Endothelial cell of umbilical vein (primary cell): ENCODE results near the gene DMBT1. TPM values are rescaled to one million over a fixed set of nuclear protein-coding genes. Genes with fewer than 3 reads are reported as not detected.

Experiments
- BruUV-seq: library from RNA; stranded (reverse); fragments of 400-500 nt; replicated peaks from 2 replicates; lab custom pipeline; 2021; lab: Mats Ljungman, UMichigan
- CTCF ChIA-PET: fragments of 300-600, 350-600 bp; sonication (Branson Sonifier 250); formaldehyde crosslinking; loops from one replicate; lab custom pipeline; 2021; ENCODE audit warnings: antibody characterized with exemption, inconsistent platforms; lab: Charles Lee
- POLR2A ChIA-PET: fragments of 300-600, 350-600 bp; sonication (Branson Sonifier 250); formaldehyde crosslinking; loops from one replicate; lab custom pipeline; 2021; ENCODE audit warnings: antibody characterized with exemption, inconsistent platforms; lab: Charles Lee
- DNase-seq: peaks from one replicate; pipeline ENCODE4 v3.0.0-alpha.2; 2011; ENCODE audit warnings: low read depth, low spot score
- FAIRE-seq: peaks from 2 replicates; lab custom pipeline; 2011; peaks lifted over from hg19 to GRCh38; lab: Jason Lieb, UNC
- H2AFZ ChIP-seq: 2 replicates; pipeline ENCODE4 v1.6.0; 2012; ENCODE audit warnings: low read depth, low read length, control low read depth, inconsistent platforms
- H3K27ac ChIP-seq: 2 replicates; pipeline ENCODE4 v1.5.1; 2011; ENCODE audit warnings: low read depth, mild to moderate bottlenecking, control low read depth, low read length, moderate library complexity; ENCODE audit not compliant: insufficient read depth
- H3K27me3 ChIP-seq, 2 experiments: 2 replicates each; pipeline versions ENCODE4 v1.6.0 to v1.6.1; 2011; ENCODE audit warnings: low read length in 2 of 2, mixed read lengths in 1 of 2; ENCODE audit not compliant: control insufficient read depth in 2 of 2, insufficient read depth in 2 of 2
- H3K36me3 ChIP-seq, 2 experiments: 2 replicates in 1 of 2; 3 replicates in 1 of 2; pipeline ENCODE4 v1.5.1; 2011; ENCODE audit warnings: low read length in 2 of 2, mild to moderate bottlenecking in 1 of 2, moderate library complexity in 1 of 2; ENCODE audit not compliant: control insufficient read depth in 2 of 2, insufficient read depth in 2 of 2; ENCODE audit errors: extremely low read depth in 1 of 2
- H3K4me1 ChIP-seq: 3 replicates; pipeline ENCODE4 v1.5.1; 2011; ENCODE audit warnings: mild to moderate bottlenecking, low read length; ENCODE audit not compliant: control insufficient read depth, insufficient read depth; ENCODE audit errors: extremely low read depth
- H3K4me2 ChIP-seq: 2 replicates; pipeline ENCODE4 v1.6.1; 2011; ENCODE audit warnings: low read length, control low read depth, mixed read lengths; ENCODE audit not compliant: insufficient read depth
- H3K4me3 ChIP-seq, 3 experiments: fragments of 200-600 bp in 1 of 3; sonication (generic), shearing (Covaris generic) in 1 of 3; replicated peaks in 1 of 3; 2 replicates each; pipeline ENCODE4 v1.5.1; 2011 to 2016; ENCODE audit warnings: control low read depth in 3 of 3, low read length in 3 of 3, mild to moderate bottlenecking in 2 of 3, inconsistent platforms in 1 of 3, low read depth in 1 of 3, moderate library complexity in 1 of 3; ENCODE audit not compliant: insufficient read depth in 1 of 3
- H3K79me2 ChIP-seq: 2 replicates; pipeline ENCODE4 v1.6.0; 2012; ENCODE audit warnings: low read length, inconsistent platforms; ENCODE audit not compliant: control insufficient read depth, insufficient read depth
- H3K9ac ChIP-seq: replicated peaks from 2 replicates; pipeline ENCODE3; 2011; ENCODE audit warnings: low read length, control low read depth; ENCODE audit not compliant: insufficient read depth; ENCODE audit errors: extremely low read depth
- H3K9me1 ChIP-seq: replicated peaks from 3 replicates; pipeline ENCODE4 v1.6.0; 2011; ENCODE audit warnings: mild to moderate bottlenecking, low read length; ENCODE audit not compliant: control insufficient read depth, insufficient read depth; ENCODE audit errors: extremely low read depth
- H3K9me3 ChIP-seq: replicated peaks from 2 replicates; pipeline ENCODE4 v1.5.1; 2012; ENCODE audit warnings: low read length, inconsistent platforms; ENCODE audit not compliant: control insufficient read depth, insufficient read depth
- H4K20me1 ChIP-seq: replicated peaks from 2 replicates; pipeline ENCODE3; 2011; ENCODE audit warnings: mild to moderate bottlenecking, low read length; ENCODE audit not compliant: control insufficient read depth, insufficient read depth; ENCODE audit errors: extremely low read depth
- CTCF ChIP-seq, 2 donors: IDR thresholded peaks; 1 replicate in 1 of 2; 2 replicates in 1 of 2; pipeline ENCODE4 v1.5.1; 2011; ENCODE audit warnings: low read length in 2 of 2, mild to moderate bottlenecking in 2 of 2, moderate library complexity in 2 of 2, control low read depth in 1 of 2, inconsistent platforms in 1 of 2, low read depth in 1 of 2; ENCODE audit not compliant: insufficient read depth in 1 of 2; ENCODE audit errors: extremely low read depth in 1 of 2
- EZH2 ChIP-seq: IDR thresholded peaks from 2 replicates; pipeline ENCODE4 v1.6.1; 2012; ENCODE audit warnings: borderline replicate concordance, low read depth, mild to moderate bottlenecking, moderate library complexity, low read length, inconsistent platforms; ENCODE audit not compliant: severe bottlenecking
- FOS ChIP-seq: IDR thresholded peaks from 2 replicates; pipeline ENCODE4 v1.6.1; 2011; ENCODE audit warnings: mild to moderate bottlenecking, low read length, moderate library complexity, borderline replicate concordance; ENCODE audit not compliant: insufficient read depth
- GATA2 ChIP-seq: IDR thresholded peaks from 2 replicates; pipeline ENCODE4 v1.7.0; 2011; ENCODE audit warnings: low read depth, mild to moderate bottlenecking, moderate library complexity, mixed read lengths, low read length; ENCODE audit not compliant: insufficient read length, insufficient read depth
- JUN ChIP-seq: IDR thresholded peaks from 2 replicates; pipeline ENCODE4 v1.6.1; 2011; ENCODE audit warnings: borderline replicate concordance, low read depth; ENCODE audit not compliant: insufficient read length, insufficient read depth
- MAX ChIP-seq: IDR thresholded peaks from 2 replicates; pipeline ENCODE4 v1.6.1; 2011; ENCODE audit not compliant: insufficient read depth, insufficient read length
- MYC ChIP-seq: IDR thresholded peaks from one replicate; pipeline ENCODE4 v1.6.1; 2011; ENCODE audit warnings: mild to moderate bottlenecking, low read depth, low read length
- POLR2A ChIP-seq: IDR thresholded peaks from 2 replicates; pipeline ENCODE4 v1.6.1; 2012; ENCODE audit warnings: low read depth, mild to moderate bottlenecking, control low read depth, low read length
- POLR2AphosphoS5 ChIP-seq: IDR thresholded peaks from 2 replicates; pipeline ENCODE4 v1.6.1; 2012; ENCODE audit warnings: low read depth, mild to moderate bottlenecking, control low read depth, low read length, moderate library complexity; ENCODE audit not compliant: insufficient read depth
- dilution Hi-C: fragments of 300-500 bp; cut with MboI; formaldehyde crosslinking; loops from one replicate; pipeline ENCODE4 v1.15.0; 2019; ENCODE audit warnings: low sequenced_read_pairs; ENCODE audit not compliant: extremely low pct_ligation_motif_present
- intact Hi-C: fragments of 100-400 bp; cut with micrococcal nuclease; formaldehyde crosslinking; loops from one replicate; pipeline ENCODE4 v1.10.0; 2022
- polyA plus RNA-seq, 4 experiments: library from polyadenylated mRNA; depleted of rRNA in 3 of 4; stranded (reverse) in 3 of 4; unstranded in 1 of 4; fragments of >200 nt; gene quantifications; 2 replicates each; pipeline versions ENCODE4 v1.2.1 to v1.2.3, GENCODE V29; 2011 to 2012; ENCODE audit warnings: missing spikeins in 1 of 4
- total RNA-seq: library from RNA; stranded (reverse); gene quantifications from 2 replicates; pipeline ENCODE4 v1.2.3, GENCODE V29; 2021

The DMBT1 gene
- total and polyA plus RNA-seq, 2 donors (not counting 3 experiments of a cell fraction or from before 2014, with no cell fraction given), result 0.01 TPM; not detected in 1

DNA sequence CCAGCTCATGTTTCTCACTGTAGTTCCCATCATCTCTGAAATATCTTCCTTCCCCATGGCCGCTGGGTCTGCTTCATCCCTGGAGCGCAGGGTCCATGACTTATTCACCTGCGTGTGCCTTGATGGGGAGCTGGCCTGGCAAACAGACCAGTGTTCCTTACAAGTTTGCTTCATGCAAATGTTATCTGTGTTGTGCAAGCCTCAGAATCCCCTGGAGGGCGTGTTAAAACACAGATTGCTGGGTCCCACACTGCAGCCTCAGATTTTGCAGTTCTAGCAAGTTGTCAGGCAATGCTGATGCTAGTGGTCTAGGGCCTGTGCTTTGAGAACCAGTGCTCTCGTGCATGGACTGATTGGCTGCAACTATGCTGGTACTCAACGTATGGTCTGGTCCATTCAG, 7.2 kb upstream of the DMBT1 start:
- TF ChIP-seq POLR2A (no peak), GATA2 (no peak), CTCF (IDR thresholded peaks at IDR 0.05; ENCODE audit: extremely low read depth in 1 of 2, insufficient read depth in 1 of 2, low read depth in 1 of 2, low read length in 2 of 2) (no peak), FOS (no peak), POLR2AphosphoS5 (no peak), MAX (no peak), MYC (no peak), JUN (no peak), EZH2 (no peak)
- dilution Hi-C loops, result no loop called here
- H3K9me1 ChIP-seq, result no peaks in the 10 kb centered on the region
- no peak overlapping the region for H3K27ac ChIP-seq
- no peak overlapping the region for H3K4me3 ChIP-seq
- H2AFZ ChIP-seq, result no peak overlapping the region
- CTCF ChIA-PET, result interaction anchor here (1.5 kb wide), 1 partner anchor 12 kb away, joined by 7 read pairs; no protein-coding TSS in a partner anchor
- H3K79me2 ChIP-seq, result no peaks in the 10 kb centered on the region
- no peak overlapping the region for H3K9ac ChIP-seq
- H3K4me1 ChIP-seq, result no peaks in the 10 kb centered on the region
- H3K9me3 ChIP-seq, result no peaks in the 10 kb centered on the region
- intact Hi-C loops, result no loop called here
- no peak for FAIRE-seq
- H3K4me2 ChIP-seq, result no peak overlapping the region
- DNase-seq, result no peak
- no peaks in the 10 kb centered on the region for H4K20me1 ChIP-seq
- H3K36me3 ChIP-seq, result no peaks in the 10 kb centered on the region
- no peaks in the 10 kb centered on the region for H3K27me3 ChIP-seq
- no TSS peak for BruUV-seq
- POLR2A ChIA-PET, result no interaction called here
